ENCODE data around the gene HLA-DQB1. TPM values are rescaled to one million over a fixed set of nuclear protein-coding genes. Genes with fewer than 3 reads are reported as not detected.
A peak's percentile ranks its signal among the peaks of the same experiment; 100 is the strongest.

HLA-DQB1 gene
- total RNA-seq, 1 experiment from 2014 or later, result 3.8 TPM

- no peak for TF ChIP-seq CTCF (conservative IDR thresholded peaks at IDR 0.05)
- TF ChIP-seq EZH2 (IDR thresholded peaks at IDR 0.05; ENCODE audit: low read depth), result no peak
- H3K27me3 ChIP-seq (ENCODE audit: insufficient read depth, low read depth), result peaks cover 9% of the 10 kb centered on the region; the same call in 1 of the 2 replicates
- H3K36me3 ChIP-seq (ENCODE audit: low read depth), result no peaks in the 10 kb centered on the region
- H3K9me3 ChIP-seq (ENCODE audit: insufficient read depth, low read depth), result no peaks in the 10 kb centered on the region
- H3K4me3 ChIP-seq, result no peak overlapping the region
- POLR2A ChIA-PET (ENCODE audit: unreplicated experiment), result no interaction called here
- H3F3A ChIP-seq (ENCODE audit: insufficient read depth, low read depth), result no peaks in the 10 kb centered on the region
- no peak overlapping the region for H3K4me2 ChIP-seq
- CTCF ChIA-PET, result no interaction called here
- H3K79me2 ChIP-seq (ENCODE audit: low read depth), result no peaks in the 10 kb centered on the region
- BruUV-seq (replicated peaks), result no TSS peak
- no peaks in the 10 kb centered on the region for H4K20me1 ChIP-seq (ENCODE audit: insufficient read depth)
- intact Hi-C loops (cut with micrococcal nuclease; ENCODE audit: unreplicated experiment), result no loop called here
- H3K27ac ChIP-seq, result no peak overlapping the region
- no peak for DNase-seq
- H3K9me2 ChIP-seq (ENCODE audit: insufficient read depth), result no peaks in the 10 kb centered on the region
- H3K4me1 ChIP-seq (replicated peaks; ENCODE audit: insufficient read depth), result no peaks in the 10 kb centered on the region
- H2AFZ ChIP-seq, result no peak overlapping the region
Measured at GRCh38 chr6:32669893-32670292, 3.4 kb upstream of the HLA-DQB1 start.

- Histone ChIP-seq H3K27ac (no peak overlapping the region), H3K4me2 (no peak overlapping the region), H3K9me2 (ENCODE audit: insufficient read depth) (no peaks in the 10 kb centered on the region), H3K4me1 (replicated peaks; ENCODE audit: insufficient read depth) (no peaks in the 10 kb centered on the region), H2AFZ (no peak overlapping the region), H3K27me3 (ENCODE audit: insufficient read depth, low read depth) (peaks cover 9% of the 10 kb centered on the region; the same call in 1 of the 2 replicates), H3F3A (ENCODE audit: insufficient read depth, low read depth) (no peaks in the 10 kb centered on the region), H3K36me3 (ENCODE audit: low read depth) (no peaks in the 10 kb centered on the region), H4K20me1 (ENCODE audit: insufficient read depth) (no peaks in the 10 kb centered on the region), H3K4me3 (no peak overlapping the region), H3K9me3 (ENCODE audit: insufficient read depth, low read depth) (no peaks in the 10 kb centered on the region), H3K79me2 (ENCODE audit: low read depth) (no peaks in the 10 kb centered on the region)
- ChIA-PET POLR2A (ENCODE audit: unreplicated experiment) (no interaction called here), CTCF (no interaction called here)
- intact Hi-C loops (cut with micrococcal nuclease; ENCODE audit: unreplicated experiment), result no loop called here
- TF ChIP-seq CTCF (conservative IDR thresholded peaks at IDR 0.05), result no peak
- no peak for TF ChIP-seq EZH2 (IDR thresholded peaks at IDR 0.05; ENCODE audit: low read depth)
- no peak for DNase-seq
- no TSS peak for BruUV-seq (replicated peaks)
Measured at GRCh38 chr6:32669240-32669639, 2.8 kb upstream of the HLA-DQB1 start.

GRCh38 chr6:32668226-32668747, 1.8 kb upstream of the HLA-DQB1 start:
- Histone ChIP-seq H3K27ac (no peak overlapping the region), H3K9me2 (ENCODE audit: insufficient read depth) (no peaks in the 10 kb centered on the region), H3K79me2 (ENCODE audit: low read depth) (no peaks in the 10 kb centered on the region), H3K36me3 (ENCODE audit: low read depth) (no peaks in the 10 kb centered on the region), H3F3A (ENCODE audit: insufficient read depth, low read depth) (no peaks in the 10 kb centered on the region), H3K9me3 (ENCODE audit: insufficient read depth, low read depth) (no peaks in the 10 kb centered on the region), H3K4me2 (no peak overlapping the region), H4K20me1 (ENCODE audit: insufficient read depth) (no peaks in the 10 kb centered on the region), H2AFZ (no peak overlapping the region), H3K27me3 (ENCODE audit: insufficient read depth, low read depth) (peaks cover 9% of the 10 kb centered on the region; the same call in 1 of the 2 replicates), H3K4me3 (no peak overlapping the region), H3K4me1 (replicated peaks; ENCODE audit: insufficient read depth) (no peaks in the 10 kb centered on the region)
- intact Hi-C loops (cut with micrococcal nuclease; ENCODE audit: unreplicated experiment), result no loop called here
- no TSS peak for BruUV-seq (replicated peaks)
- POLR2A ChIA-PET (ENCODE audit: unreplicated experiment), result no interaction called here
- peak in 1 of 2 experiments; percentile 27 for DNase-seq
- CTCF ChIA-PET, result no interaction called here
- TF ChIP-seq CTCF (conservative IDR thresholded peaks at IDR 0.05), result no peak
- no peak for TF ChIP-seq EZH2 (IDR thresholded peaks at IDR 0.05; ENCODE audit: low read depth)
